Ramos (cell line): Measurements from ENCODE around the gene FANCC.

Experiments
- in situ Hi-C: fragments of 300-500 bp; cut with MboI; formaldehyde crosslinking; loops from one replicate; pipeline ENCODE4 v1.14.3; 2022; ENCODE audit warnings: low sequenced_read_pairs; ENCODE audit not compliant: unreplicated experiment

Gene FANCC

DNA sequence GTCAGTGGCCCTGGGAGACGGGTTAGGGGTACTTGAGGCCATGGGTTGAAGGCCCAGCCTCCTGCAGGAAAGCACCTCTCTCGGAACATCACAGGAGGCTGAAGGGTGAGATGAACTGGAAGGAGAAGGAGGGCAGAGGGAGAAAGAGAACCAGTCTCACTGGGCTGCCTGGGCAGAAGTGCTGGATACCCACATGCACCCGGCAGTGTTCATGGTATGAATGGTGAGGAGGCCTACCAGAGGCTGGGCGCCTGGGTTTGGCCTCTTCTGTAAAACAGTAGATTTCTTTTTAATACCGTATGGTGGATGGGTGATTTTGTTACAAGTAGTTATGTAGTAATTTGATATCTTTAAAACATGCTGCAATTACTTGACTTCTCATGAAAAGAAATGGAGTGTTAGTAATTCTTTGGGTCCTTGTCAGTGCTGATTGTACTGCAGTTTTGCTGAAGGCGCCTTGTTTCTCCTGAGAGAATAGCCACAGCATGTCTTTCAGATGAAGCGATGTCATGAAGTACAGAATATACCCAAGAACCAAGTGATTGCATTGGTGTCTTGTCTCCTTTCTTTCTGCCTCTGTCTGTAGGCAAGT is 258.6 kb downstream of the FANCC start:
- in situ Hi-C loops: no loop called here

- in situ Hi-C loops: no loop called here
These were observed 259.3 kb downstream of the FANCC start for GRCh38 chr9:95058121-95058785.

GRCh38 chr9:95057101-95057500 is 260.4 kb downstream of the FANCC start:
- in situ Hi-C loops: no loop called here

GRCh38 chr9:95055851-95056551 is 261.5 kb downstream of the FANCC start:
- in situ Hi-C loops: no loop called here

DNA sequence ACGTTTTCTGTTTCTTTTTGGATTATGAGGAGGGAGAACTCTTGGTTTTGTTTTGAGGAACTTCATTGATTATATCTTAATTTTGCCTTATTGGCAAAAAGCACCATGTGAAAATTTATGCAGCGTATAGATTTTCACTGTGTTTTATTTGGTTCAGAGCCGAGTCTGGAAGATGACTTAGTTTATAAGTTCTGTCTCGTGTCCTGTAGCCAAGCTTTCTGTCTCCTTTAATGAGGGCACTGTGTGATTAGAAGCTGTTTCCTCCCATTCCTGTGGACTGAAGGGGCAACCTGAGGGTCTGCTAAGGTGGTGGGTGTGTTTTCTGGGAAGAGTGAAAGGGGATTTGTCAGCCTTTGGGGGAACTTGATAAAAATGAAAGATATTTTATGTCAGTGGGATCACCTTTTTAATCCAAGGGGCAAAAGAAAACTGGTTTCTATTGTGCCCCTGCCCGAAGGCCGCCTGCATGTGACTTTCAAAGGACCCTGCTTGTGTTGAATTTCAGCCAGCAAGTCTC is 262.1 kb downstream of the FANCC start:
- in situ Hi-C loops: no loop called here

DNA sequence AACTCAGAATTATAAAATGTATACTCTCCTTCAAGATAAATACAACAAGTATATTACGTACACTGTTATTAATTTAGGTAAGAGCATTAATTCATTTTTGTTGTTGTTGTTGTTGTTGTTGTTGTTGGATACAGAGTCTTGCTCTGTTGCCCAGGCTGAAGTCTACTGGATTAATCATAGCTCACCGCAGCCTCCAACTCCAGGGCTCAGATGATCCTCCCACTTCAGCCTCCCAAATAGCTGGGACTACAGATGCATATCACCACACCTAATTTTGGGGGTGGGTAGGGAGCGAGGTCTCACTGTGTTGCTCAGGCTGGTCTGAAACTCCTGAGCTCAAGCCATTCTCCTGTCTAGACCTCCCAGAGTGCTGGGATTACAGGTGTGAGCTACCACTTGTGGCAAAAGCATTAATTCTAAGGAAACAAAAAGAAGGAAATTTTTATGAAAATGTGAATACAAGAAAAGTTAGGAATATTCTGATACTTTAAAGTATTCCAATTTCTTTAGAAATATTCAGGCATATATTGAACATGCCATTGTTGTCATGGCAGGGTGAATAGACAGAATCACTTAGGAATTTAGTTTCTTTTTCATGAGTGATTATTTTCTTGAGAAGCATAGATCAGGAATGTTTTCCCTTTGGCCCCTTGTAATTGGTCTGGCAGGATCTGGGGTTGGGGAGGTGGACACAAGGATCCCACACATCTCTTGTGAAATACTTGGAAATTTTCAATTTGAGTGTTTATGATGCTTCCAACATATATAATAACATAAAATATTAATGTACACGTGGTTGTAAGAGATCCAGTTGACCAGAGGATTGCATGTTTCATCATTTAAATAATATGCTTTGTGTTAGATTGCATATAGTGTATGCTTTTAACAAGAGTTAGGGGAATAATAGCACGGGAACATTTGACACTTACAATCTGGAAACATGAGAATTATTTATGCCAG is 263.6 kb downstream of the FANCC start:
- in situ Hi-C loops: no loop called here

GRCh38 chr9:95049761-95050160 is 267.7 kb downstream of the FANCC start:
- in situ Hi-C loops: no loop called here
